ENCODE measurements around the gene SP140L. TPM values are rescaled to one million over a fixed set of nuclear protein-coding genes. Genes with fewer than 3 reads are reported as not detected.

Gene SP140L
- total and polyA plus RNA-seq, 2 of the 8 experiments (the other 6 are each of a cell fraction or from before 2014, with no cell fraction given) = 0.36 to 1.5 TPM

GRCh38 chr2:230441227-230441897 is 114.4 kb downstream of the SP140L start (continued):
- TF ChIP-seq USF2 (IDR thresholded peaks at IDR 0.05; ENCODE audit: low read length) = no peak
- TF ChIP-seq ASH2L (IDR thresholded peaks at IDR 0.05; ENCODE audit: low read length) = no peak
- no peak for TF ChIP-seq CTBP2 (IDR thresholded peaks at IDR 0.05; ENCODE audit: borderline replicate concordance, insufficient read depth, insufficient read length, low read length)
- no peak for TF ChIP-seq ZNF274 (IDR thresholded peaks at IDR 0.05; ENCODE audit: borderline replicate concordance, extremely low read depth, low read length)

Data from H1 (cell line).